ENCODE results near the gene COL5A3. TPM values are rescaled to one million over a fixed set of nuclear protein-coding genes. Genes with fewer than 3 reads are reported as not detected.

COL5A3 gene
- total RNA-seq, 2 donors from 2014 or later = 3.4 to 9.6 TPM

DNA sequence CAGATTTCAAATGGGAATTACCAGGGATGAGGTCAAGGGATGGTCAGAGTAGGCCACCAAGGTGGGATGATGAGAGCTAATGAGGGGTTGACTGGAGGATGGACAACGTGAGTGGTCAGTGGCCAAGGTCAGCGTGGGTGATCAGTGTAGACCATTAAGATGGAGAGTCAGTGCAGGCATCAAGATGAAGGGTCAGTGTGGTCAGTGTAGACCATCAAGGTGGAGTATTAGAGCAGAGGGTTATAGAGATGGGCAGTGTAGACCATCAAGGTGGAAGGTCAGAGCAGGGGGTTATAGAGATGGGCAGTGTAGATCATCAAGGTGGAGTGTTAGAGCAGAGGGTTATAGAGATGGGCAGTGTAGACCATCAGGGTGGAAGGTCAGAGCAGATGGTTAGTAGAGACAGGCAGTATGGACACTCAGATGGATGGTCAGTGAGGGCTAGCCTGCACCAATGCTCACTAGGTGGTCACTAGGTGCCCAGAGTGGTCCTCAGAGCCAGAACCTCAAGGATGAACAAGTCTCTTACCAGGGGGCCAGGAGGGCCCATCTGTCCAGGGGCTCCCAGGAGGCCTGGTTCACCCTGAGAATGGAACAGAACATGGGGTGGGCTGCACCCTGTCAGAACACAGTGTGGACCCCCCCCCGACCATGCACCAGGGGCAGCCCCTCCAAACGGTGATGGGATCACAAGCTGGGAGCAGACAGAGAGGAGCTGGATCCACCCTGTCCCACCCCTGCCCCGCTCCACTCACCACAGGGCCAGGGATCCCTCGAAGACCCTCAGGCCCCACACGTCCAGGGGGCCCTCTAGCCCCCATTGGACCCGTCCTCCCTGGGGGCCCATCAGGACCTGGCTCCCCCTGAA is 41.2 kb downstream of the COL5A3 start:
- no peaks in the 10 kb centered on the region for H3K4me1 ChIP-seq
- no peaks in the 10 kb centered on the region for H3K27me3 ChIP-seq
- H3K36me3 ChIP-seq (replicated peaks in 1 of 2; ENCODE audit: insufficient read depth in 1 of 2, low read depth in 2 of 2) = no peaks in the 10 kb centered on the region
- intact Hi-C loops (cut with DNase I) = no loop called here
- no peak overlapping the region for H3K27ac ChIP-seq
- no peak for ATAC-seq
- WGBS, 2 donors = 50 to 73% methylated on average over 2 to 7 of the region's 8 CpGs
- TF ChIP-seq, protein P1, sequence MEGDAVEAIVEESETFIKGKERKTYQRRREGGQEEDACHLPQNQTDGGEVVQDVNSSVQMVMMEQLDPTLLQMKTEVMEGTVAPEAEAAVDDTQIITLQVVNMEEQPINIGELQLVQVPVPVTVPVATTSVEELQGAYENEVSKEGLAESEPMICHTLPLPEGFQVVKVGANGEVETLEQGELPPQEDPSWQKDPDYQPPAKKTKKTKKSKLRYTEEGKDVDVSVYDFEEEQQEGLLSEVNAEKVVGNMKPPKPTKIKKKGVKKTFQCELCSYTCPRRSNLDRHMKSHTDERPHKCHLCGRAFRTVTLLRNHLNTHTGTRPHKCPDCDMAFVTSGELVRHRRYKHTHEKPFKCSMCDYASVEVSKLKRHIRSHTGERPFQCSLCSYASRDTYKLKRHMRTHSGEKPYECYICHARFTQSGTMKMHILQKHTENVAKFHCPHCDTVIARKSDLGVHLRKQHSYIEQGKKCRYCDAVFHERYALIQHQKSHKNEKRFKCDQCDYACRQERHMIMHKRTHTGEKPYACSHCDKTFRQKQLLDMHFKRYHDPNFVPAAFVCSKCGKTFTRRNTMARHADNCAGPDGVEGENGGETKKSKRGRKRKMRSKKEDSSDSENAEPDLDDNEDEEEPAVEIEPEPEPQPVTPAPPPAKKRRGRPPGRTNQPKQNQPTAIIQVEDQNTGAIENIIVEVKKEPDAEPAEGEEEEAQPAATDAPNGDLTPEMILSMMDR (IDR thresholded peaks at IDR 0.05) = no peak
- TF ChIP-seq POLR2A (IDR thresholded peaks at IDR 0.05) = no peak
- no peak overlapping the region for H3K4me3 ChIP-seq
- no peaks in the 10 kb centered on the region for H3K9me3 ChIP-seq
- DNase-seq = no peak

DNA sequence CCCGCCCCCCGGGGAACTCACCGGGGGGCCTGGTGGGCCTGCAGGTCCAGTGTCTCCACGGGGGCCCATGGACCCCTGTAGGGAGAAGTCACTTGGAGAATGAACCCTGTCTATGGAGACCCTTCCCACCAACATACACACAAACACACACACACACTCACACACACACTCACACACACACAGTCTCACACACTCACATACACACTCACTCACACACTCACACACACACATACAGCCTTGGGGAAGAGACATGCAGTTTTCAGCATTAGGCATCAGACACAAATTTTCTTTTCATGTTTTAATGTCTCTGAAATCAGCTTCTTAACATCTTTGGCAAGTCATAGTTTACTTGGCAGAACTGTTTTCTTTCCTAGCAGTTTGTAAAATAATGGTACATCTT is 43.0 kb downstream of the COL5A3 start:
- WGBS, 2 donors = 19 to 42% methylated on average over 3 to 4 of the region's 4 CpGs
- intact Hi-C loops (cut with DNase I) = no loop called here
- no peak for ATAC-seq

DNA sequence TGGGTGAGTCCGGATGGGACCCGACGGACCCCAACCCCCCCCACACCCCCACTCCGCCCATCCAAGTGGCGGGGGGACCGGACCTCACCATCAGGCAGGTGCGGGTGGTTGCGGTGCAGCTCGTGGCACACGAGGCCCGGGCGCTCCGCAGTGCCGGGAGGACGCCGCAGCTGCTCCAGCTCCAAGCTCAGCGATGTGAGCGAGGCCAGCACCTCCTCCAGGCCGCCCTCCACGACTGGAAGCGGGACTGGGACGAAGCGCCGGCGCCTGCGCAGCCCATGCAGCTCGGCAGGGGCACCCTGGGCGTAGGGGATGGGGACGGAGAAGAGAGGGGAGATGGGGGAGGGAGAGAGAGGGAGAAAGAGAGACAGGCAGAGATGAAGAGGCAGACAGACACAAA is 43.9 kb downstream of the COL5A3 start:
- Histone ChIP-seq H3K27ac (no peak overlapping the region), H3K9me3 (no peaks in the 10 kb centered on the region), H3K27me3 (no peaks in the 10 kb centered on the region), H3K36me3 (replicated peaks in 1 of 2; ENCODE audit: insufficient read depth in 1 of 2, low read depth in 2 of 2) (no peaks in the 10 kb centered on the region), H3K4me1 (no peaks in the 10 kb centered on the region), H3K4me3 (no peak overlapping the region)
- 8 to 12% methylated on average over 13 to 24 of the region's 29 CpGs for WGBS, 2 donors
- TF ChIP-seq, protein P1 (IDR thresholded peaks at IDR 0.05) = no peak
- no peak for TF ChIP-seq POLR2A (IDR thresholded peaks at IDR 0.05)
- no peak for ATAC-seq
- no peak for DNase-seq
- intact Hi-C loops (cut with DNase I) = no loop called here

More for the DNA sequence above, 43.0 kb downstream of the COL5A3 start:
- Histone ChIP-seq H3K36me3 (replicated peaks in 1 of 2; ENCODE audit: insufficient read depth in 1 of 2, low read depth in 2 of 2) (no peaks in the 10 kb centered on the region), H3K9me3 (no peaks in the 10 kb centered on the region), H3K27me3 (no peaks in the 10 kb centered on the region), H3K27ac (no peak overlapping the region), H3K4me1 (no peaks in the 10 kb centered on the region), H3K4me3 (no peak overlapping the region)
- no peak for DNase-seq
- TF ChIP-seq POLR2A (IDR thresholded peaks at IDR 0.05) = no peak
- TF ChIP-seq, protein P1 (IDR thresholded peaks at IDR 0.05) = no peak

DNA sequence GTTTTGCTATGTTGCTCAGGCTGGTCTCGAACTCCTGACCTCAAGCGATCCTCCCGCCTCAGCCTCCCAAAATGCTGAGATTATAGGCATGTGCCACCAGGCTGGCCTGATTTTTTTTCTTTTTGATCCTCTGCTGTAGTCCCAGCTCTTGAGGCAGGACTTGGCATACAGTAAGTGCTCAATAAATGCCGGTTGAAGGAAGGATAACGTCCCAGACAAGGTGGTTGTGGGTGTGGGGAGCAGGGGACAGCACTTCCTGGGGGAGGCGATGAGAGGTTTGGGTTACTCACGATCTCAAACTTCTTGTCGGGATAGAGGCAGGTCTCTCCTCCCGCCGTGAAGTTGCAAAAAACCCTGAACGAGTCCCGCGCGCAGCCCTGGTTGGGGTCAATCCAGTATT is 44.3 kb downstream of the COL5A3 start:
- DNase-seq = no peak
- no peak for ATAC-seq
- 31 to 75% methylated on average over 4 to 14 of the region's 14 CpGs for WGBS, 2 donors
- Histone ChIP-seq H3K27me3 (no peaks in the 10 kb centered on the region), H3K36me3 (replicated peaks in 1 of 2; ENCODE audit: insufficient read depth in 1 of 2, low read depth in 2 of 2) (no peaks in the 10 kb centered on the region), H3K27ac (no peak overlapping the region), H3K9me3 (no peaks in the 10 kb centered on the region), H3K4me3 (no peak overlapping the region), H3K4me1 (no peaks in the 10 kb centered on the region)
- intact Hi-C loops (cut with DNase I) = no loop called here
- TF ChIP-seq, protein P1 (IDR thresholded peaks at IDR 0.05) = no peak
- TF ChIP-seq POLR2A (IDR thresholded peaks at IDR 0.05) = no peak

Data from body of pancreas (tissue), 4 donors.